PC-3 (cell line): ENCODE data around the gene CYP2J2. TPM values are rescaled to one million over a fixed set of nuclear protein-coding genes. Genes with fewer than 3 reads are reported as not detected.
A peak's percentile ranks its signal among the peaks of the same experiment; 100 is the strongest.

Experiments used
- ATAC-seq: fragments of 200-7000 bp; cut with Tn5 transposase; 2 replicates; pipeline ENCODE4 v1.9.1; 2020; ENCODE audit warnings: mild to moderate bottlenecking, moderate library complexity
- BruUV-seq: library from RNA; stranded (reverse); fragments of 400-500 nt; replicated peaks from 2 replicates; lab custom pipeline; 2021; lab: Mats Ljungman, UMichigan
- CTCF ChIA-PET: fragments of 300-600 bp; sonication (Branson Sonifier 250); formaldehyde crosslinking; loops from one replicate; lab custom pipeline; 2022; ENCODE audit warnings: antibody characterized with exemption; lab: Charles Lee
- POLR2A ChIA-PET: fragments of 300-600 bp; sonication (Branson Sonifier 250); formaldehyde crosslinking; loops from one replicate; lab custom pipeline; 2022; ENCODE audit warnings: antibody characterized with exemption; ENCODE audit not compliant: unreplicated experiment; lab: Charles Lee
- DNase-seq: peaks from one replicate; pipeline ENCODE4 v3.0.0-alpha.2; 2015
- H2AFZ ChIP-seq: fragments of 300-600 bp; sonication (generic); 2 replicates; pipeline ENCODE4 v1.6.0; 2016; ENCODE audit warnings: antibody characterized with exemption, low read length
- H3F3A ChIP-seq: fragments of 300-600 bp; sonication (generic); one replicate; pipeline ENCODE4 v1.6.0; 2017; ENCODE audit warnings: antibody characterized with exemption, low read length, control low read depth, mild to moderate bottlenecking; ENCODE audit not compliant: unreplicated experiment
- H3K27ac ChIP-seq: fragments of 300-600 bp; sonication (generic); 2 replicates; pipeline ENCODE4 v1.5.1; 2016; ENCODE audit warnings: mild to moderate bottlenecking, low read length
- H3K27me3 ChIP-seq: fragments of 300-600 bp; sonication (generic); 2 replicates; pipeline ENCODE4 v1.6.1; 2016; ENCODE audit warnings: low read length, mixed read lengths
- H3K36me3 ChIP-seq: fragments of 300-600 bp; sonication (generic); 2 replicates; pipeline ENCODE4 v1.6.1; 2016; ENCODE audit warnings: low read depth, mixed run types, low read length, mixed read lengths
- H3K4me1 ChIP-seq: fragments of 300-600 bp; sonication (generic); 2 replicates; pipeline ENCODE4 v1.5.1; 2016; ENCODE audit warnings: low read length; ENCODE audit not compliant: insufficient read depth
- H3K4me2 ChIP-seq: fragments of 300-600 bp; sonication (generic); 2 replicates; pipeline ENCODE4 v1.6.0; 2016; ENCODE audit warnings: low read length
- H3K4me3 ChIP-seq: fragments of 300-600 bp; sonication (generic); 2 replicates; pipeline ENCODE4 v1.5.1; 2016; ENCODE audit warnings: mild to moderate bottlenecking, low read length, mixed read lengths
- H3K79me2 ChIP-seq: fragments of 300-600 bp; sonication (generic); 2 replicates; pipeline ENCODE4 v1.6.1; 2017; ENCODE audit warnings: low read length, mixed read lengths
- H3K9ac ChIP-seq: fragments of 300-600 bp; sonication (generic); 2 replicates; pipeline ENCODE4 v1.6.0; 2016; ENCODE audit warnings: mild to moderate bottlenecking, low read length
- H3K9me2 ChIP-seq: fragments of 300-600 bp; sonication (generic); replicated peaks from 2 replicates; pipeline ENCODE4 v1.6.1; 2016; ENCODE audit warnings: mixed run types, low read length, mixed read lengths
- H3K9me3 ChIP-seq: fragments of 300-600 bp; sonication (generic); 2 replicates; pipeline ENCODE4 v1.6.1; 2016; ENCODE audit warnings: low read length, mixed read lengths
- H4K20me1 ChIP-seq: fragments of 300-600 bp; sonication (generic); 2 replicates; pipeline ENCODE4 v1.6.1; 2016; ENCODE audit warnings: low read length, mixed read lengths
- CTCF ChIP-seq: fragments of 300-600 bp; sonication (generic); conservative IDR thresholded peaks from 2 replicates; pipeline ENCODE4 v1.5.1; 2017; ENCODE audit warnings: antibody characterized with exemption, low read depth, mild to moderate bottlenecking, low read length
- EZH2 ChIP-seq: fragments of 300-600 bp; sonication (generic); IDR thresholded peaks from one replicate; pipeline ENCODE4 v1.6.1; 2017; ENCODE audit warnings: antibody characterized with exemption, mild to moderate bottlenecking, low read length; ENCODE audit not compliant: unreplicated experiment
- EZH2phosphoT487 ChIP-seq: fragments of 300-600 bp; sonication (generic); IDR thresholded peaks from 2 replicates; pipeline ENCODE4 v1.6.1; 2018; ENCODE audit warnings: mild to moderate bottlenecking, antibody characterized with exemption, low read length, borderline replicate concordance
- intact Hi-C: fragments of 100-400 bp; cut with micrococcal nuclease; formaldehyde crosslinking; loops from 2 replicates; pipeline ENCODE4 v1.9.0; 2023
- total RNA-seq: library from RNA; depleted of rRNA; stranded (reverse); fragments of >200 nt; gene quantifications from 2 replicates; pipeline ENCODE4 v1.2.3, GENCODE V29; 2014

The CYP2J2 gene
- total RNA-seq, 1 experiment from 2014 or later: 0.44 TPM

DNA sequence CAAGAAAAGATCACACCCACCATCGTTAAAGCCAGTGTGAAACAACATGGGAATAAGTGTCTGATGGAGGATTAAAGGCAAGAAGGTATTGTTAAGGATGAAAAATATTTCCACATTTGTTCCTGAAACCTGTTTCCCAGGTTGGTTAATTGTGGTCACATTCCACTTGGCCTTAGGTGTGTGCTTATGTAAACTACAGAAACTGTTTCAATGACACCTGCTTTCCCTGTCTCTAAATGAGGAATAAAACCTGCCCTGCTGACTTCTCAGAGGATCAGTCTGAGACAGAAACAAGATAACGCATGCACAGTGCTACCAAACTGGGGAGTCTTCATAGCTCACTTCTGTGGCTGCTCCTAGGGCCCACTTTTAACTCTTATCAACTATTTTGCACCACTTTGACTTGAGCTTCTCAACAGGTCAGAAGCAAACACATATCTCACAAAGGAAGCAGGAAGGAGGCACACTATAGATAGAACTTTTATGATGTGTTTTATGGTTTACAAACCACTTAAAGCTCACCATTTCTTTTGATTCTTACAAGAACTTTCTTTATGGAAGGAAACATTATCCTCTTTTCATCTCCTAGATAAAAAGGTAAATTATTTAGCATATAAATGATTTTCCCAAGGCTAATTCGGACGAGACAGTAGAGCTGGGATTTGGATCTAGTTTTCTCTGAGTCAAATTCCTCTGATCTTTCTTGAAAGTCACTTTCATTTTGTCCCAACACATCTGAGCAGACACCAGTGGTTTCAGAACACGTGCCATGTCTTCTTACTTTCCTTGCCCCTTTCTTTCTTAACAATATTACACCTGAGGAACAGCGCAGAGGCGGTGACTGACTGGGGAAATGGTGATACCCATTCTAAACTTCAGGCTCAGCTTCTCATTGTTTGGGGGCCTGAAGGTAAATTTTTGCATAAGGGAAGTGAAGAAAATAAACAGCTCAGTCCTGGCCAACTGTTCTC is 33.4 kb downstream of the CYP2J2 start:
- peaks cover under 1% of the 10 kb centered on the region; the same call in 1 of the 2 replicates for H3K27me3 ChIP-seq
- no peaks in the 10 kb centered on the region for H3K79me2 ChIP-seq
- DNase-seq: peak; percentile 22
- H3K36me3 ChIP-seq: no peaks in the 10 kb centered on the region
- no peak overlapping the region for H3K4me3 ChIP-seq
- H3K4me2 ChIP-seq: no peak overlapping the region
- no peak overlapping the region for H2AFZ ChIP-seq
- H3K4me1 ChIP-seq: 0 out of 2 replicates have a peak, but pooled peaks cover 6% of the 10 kb centered on the region
- no peaks in the 10 kb centered on the region for H3K9me2 ChIP-seq
- intact Hi-C loops: no loop called here
- TF ChIP-seq EZH2phosphoT487: no peak
- no peak for TF ChIP-seq EZH2
- TF ChIP-seq CTCF: no peak
- H3K27ac ChIP-seq: no peak overlapping the region
- BruUV-seq: no TSS peak
- H3K9ac ChIP-seq: no peak overlapping the region
- H3F3A ChIP-seq: no peaks in the 10 kb centered on the region
- no peaks in the 10 kb centered on the region for H3K9me3 ChIP-seq
- CTCF ChIA-PET: interaction anchor here (0.7 kb wide), 1 partner anchor 26 kb away, joined by 3 read pairs; no protein-coding TSS in a partner anchor
- peak; percentile 40; the same call in 1 of the 2 replicates for ATAC-seq
- POLR2A ChIA-PET: no interaction called here
- no peaks in the 10 kb centered on the region for H4K20me1 ChIP-seq

- TF ChIP-seq CTCF (no peak), EZH2phosphoT487 (no peak), EZH2 (no peak)
- CTCF ChIA-PET: no interaction called here
Measured at GRCh38 chr1:59885160-59885832, 41.3 kb downstream of the CYP2J2 start.

More at GRCh38 chr1:59885160-59885832, 41.3 kb downstream of the CYP2J2 start:
- Histone ChIP-seq H3K4me3 (no peak overlapping the region), H3F3A (no peaks in the 10 kb centered on the region), H3K27ac (no peak overlapping the region), H3K9me2 (no peaks in the 10 kb centered on the region), H3K4me1 (no peaks in the 10 kb centered on the region), H4K20me1 (no peaks in the 10 kb centered on the region), H3K9me3 (no peaks in the 10 kb centered on the region), H3K4me2 (no peak overlapping the region), H3K36me3 (no peaks in the 10 kb centered on the region), H3K79me2 (no peaks in the 10 kb centered on the region), H2AFZ (no peak overlapping the region), H3K27me3 (peaks cover 10% of the 10 kb centered on the region; the same call in 1 of the 2 replicates), H3K9ac (no peak overlapping the region)
- ATAC-seq (no peak), DNase-seq (no peak)
- no TSS peak for BruUV-seq
- intact Hi-C loops: no loop called here
- POLR2A ChIA-PET: no interaction called here
